Fibroblast of lung (primary cell): ENCODE data around the gene RAB11FIP3. TPM values are rescaled to one million over a fixed set of nuclear protein-coding genes. Genes with fewer than 3 reads are reported as not detected.

Experiments
- DNase-seq, 2 donors: peaks; one replicate each; pipeline versions ENCODE4 v3.0.0 to v3.0.0-alpha.2; 2010; ENCODE audit warnings: low read depth in 2 of 2
- H2AFZ ChIP-seq: 2 replicates; pipeline ENCODE4 v1.5.1; 2012; ENCODE audit warnings: low read length, control low read depth, inconsistent platforms
- H3K27ac ChIP-seq: 2 replicates; pipeline ENCODE4 v1.5.1; 2011; ENCODE audit warnings: low read length, control low read depth; ENCODE audit not compliant: insufficient read depth
- H3K27me3 ChIP-seq: 2 replicates; pipeline ENCODE4 v1.5.1; 2011; ENCODE audit warnings: mild to moderate bottlenecking, low read length; ENCODE audit not compliant: control insufficient read depth, insufficient read depth
- H3K36me3 ChIP-seq: 2 replicates; pipeline ENCODE4 v1.5.1; 2011; ENCODE audit warnings: low read length; ENCODE audit not compliant: control insufficient read depth, insufficient read depth
- H3K4me1 ChIP-seq: 2 replicates; pipeline ENCODE4 v1.5.1; 2011; ENCODE audit warnings: low read length; ENCODE audit not compliant: control insufficient read depth, insufficient read depth; ENCODE audit errors: extremely low read depth
- H3K4me2 ChIP-seq: 2 replicates; pipeline ENCODE4 v1.5.1; 2011; ENCODE audit warnings: low read length, control low read depth; ENCODE audit not compliant: insufficient read depth; ENCODE audit errors: extremely low read depth
- H3K4me3 ChIP-seq, 4 experiments: fragments of 200-600 bp in 1 of 4; sonication (generic) in 1 of 4; replicated peaks in 1 of 4; 2 replicates each; pipeline ENCODE4 v1.5.1; 2011 to 2016; ENCODE audit warnings: low read length in 4 of 4, low read depth in 3 of 4, mild to moderate bottlenecking in 3 of 4, control low read depth in 2 of 4, inconsistent platforms in 1 of 4, mixed read lengths in 1 of 4; ENCODE audit not compliant: insufficient read depth in 1 of 4; ENCODE audit errors: control extremely low read depth in 1 of 4
- H3K79me2 ChIP-seq: 2 replicates; pipeline ENCODE4 v1.5.1; 2012; ENCODE audit warnings: mild to moderate bottlenecking, low read length, inconsistent platforms; ENCODE audit not compliant: control insufficient read depth, insufficient read depth
- H3K9ac ChIP-seq: 2 replicates; pipeline ENCODE4 v1.5.1; 2011; ENCODE audit warnings: mild to moderate bottlenecking, low read length, control low read depth; ENCODE audit not compliant: insufficient read depth
- H3K9me3 ChIP-seq: 2 replicates; pipeline ENCODE4 v1.5.1; 2012; ENCODE audit warnings: low read depth, low read length; ENCODE audit not compliant: control insufficient read depth, insufficient read depth
- H4K20me1 ChIP-seq: 2 replicates; pipeline ENCODE4 v1.5.1; 2011; ENCODE audit warnings: low read length; ENCODE audit not compliant: control insufficient read depth, insufficient read depth; ENCODE audit errors: extremely low read depth
- CTCF ChIP-seq, 2 donors: IDR thresholded peaks in 1 of 2; conservative IDR thresholded peaks in 1 of 2; 1 replicate in 1 of 2; 2 replicates in 1 of 2; pipeline ENCODE4 v1.5.1; 2011 to 2012; ENCODE audit warnings: low read length in 2 of 2, control low read depth in 1 of 2, inconsistent platforms in 1 of 2, low read depth in 1 of 2, mild to moderate bottlenecking in 1 of 2
- EZH2 ChIP-seq: IDR thresholded peaks from 2 replicates; pipeline ENCODE4 v1.5.1; 2012; ENCODE audit warnings: low read length, control low read depth, mild to moderate bottlenecking; ENCODE audit errors: missing control alignments
- polyA plus RNA-seq, 2 donors: library from polyadenylated mRNA; depleted of rRNA in 1 of 2; stranded (reverse) in 1 of 2; unstranded in 1 of 2; fragments of >200 nt; gene quantifications; 2 replicates each; pipeline ENCODE4 v1.2.1, GENCODE V29; 2011 to 2012; ENCODE audit warnings: missing spikeins in 1 of 2
- total RNA-seq: library from RNA; depleted of rRNA; stranded (reverse); fragments of >200 nt; gene quantifications from 2 replicates; pipeline ENCODE4 v1.2.1, GENCODE V29; 2014

The RAB11FIP3 gene
- total and polyA plus RNA-seq, 2 donors (not counting 1 experiment from before 2014, with no cell fraction given), result 7.3 to 22.1 TPM

- Histone ChIP-seq H3K27me3 (no peaks in the 10 kb centered on the region), H3K79me2 (no peaks in the 10 kb centered on the region), H3K36me3 (peaks cover 3% of the 10 kb centered on the region), H3K9me3 (no peaks in the 10 kb centered on the region), H2AFZ (no peak overlapping the region), H3K27ac (no peak overlapping the region), H3K4me3 (no peak overlapping the region), H3K4me1 (no peaks in the 10 kb centered on the region), H3K9ac (no peak overlapping the region), H4K20me1 (no peaks in the 10 kb centered on the region), H3K4me2 (no peak overlapping the region)
- TF ChIP-seq CTCF (conservative IDR thresholded peaks at IDR 0.05 in 1 of 2, IDR thresholded peaks at IDR 0.05 in 1 of 2; ENCODE audit: low read depth in 1 of 2, low read length in 2 of 2) (no peak), EZH2 (no peak)
- DNase-seq, result no peak
These were observed 82.5 kb downstream of the RAB11FIP3 start for GRCh38 chr16:507996-508395.

- TF ChIP-seq EZH2, result no peak
- TF ChIP-seq CTCF (conservative IDR thresholded peaks at IDR 0.05 in 1 of 2, IDR thresholded peaks at IDR 0.05 in 1 of 2; ENCODE audit: low read depth in 1 of 2, low read length in 2 of 2), result no peak
- Histone ChIP-seq H3K27me3 (no peaks in the 10 kb centered on the region), H3K4me1 (no peaks in the 10 kb centered on the region), H4K20me1 (no peaks in the 10 kb centered on the region), H2AFZ (no peak overlapping the region), H3K9ac (no peak overlapping the region), H3K4me3 (no peak overlapping the region), H3K9me3 (no peaks in the 10 kb centered on the region), H3K4me2 (no peak overlapping the region), H3K79me2 (no peaks in the 10 kb centered on the region), H3K27ac (no peak overlapping the region), H3K36me3 (peaks cover 3% of the 10 kb centered on the region)
- DNase-seq, result no peak
These were observed 83.7 kb downstream of the RAB11FIP3 start for GRCh38 chr16:508884-509736.

- Histone ChIP-seq H3K4me3 (no peak overlapping the region), H2AFZ (no peak overlapping the region), H4K20me1 (no peaks in the 10 kb centered on the region), H3K4me2 (no peak overlapping the region), H3K27me3 (no peaks in the 10 kb centered on the region), H3K36me3 (peaks cover 5% of the 10 kb centered on the region), H3K9me3 (no peaks in the 10 kb centered on the region), H3K27ac (no peak overlapping the region), H3K79me2 (no peaks in the 10 kb centered on the region), H3K9ac (no peak overlapping the region), H3K4me1 (no peaks in the 10 kb centered on the region)
- no peak for DNase-seq
- no peak for TF ChIP-seq CTCF (conservative IDR thresholded peaks at IDR 0.05 in 1 of 2, IDR thresholded peaks at IDR 0.05 in 1 of 2; ENCODE audit: low read depth in 1 of 2, low read length in 2 of 2)
- no peak for TF ChIP-seq EZH2
These were observed 84.8 kb downstream of the RAB11FIP3 start for GRCh38 chr16:510066-510825.
